T47D (cell line): ENCODE results near the gene TSPYL4.
A peak's percentile ranks its signal among the peaks of the same experiment; 100 is the strongest.

ENCODE experiments used
- DNase-seq, 2 experiments: peaks; one replicate each; pipeline versions ENCODE4 v3.0.0 to v3.0.0-alpha.2; 2011 to 2012; ENCODE audit warnings: low read depth in 1 of 2, low spot score in 1 of 2
- JUND ChIP-seq: IDR thresholded peaks from 2 replicates; pipeline ENCODE4 v1.6.1; 2012; ENCODE audit warnings: low read depth
- in situ Hi-C: cut with HindIII; loops from 2 replicates; pipeline ENCODE4 v1.10.0; 2016; ENCODE audit warnings: low sequenced_read_pairs, low pct_unique_long_range_greater_than_20kb

Gene TSPYL4

DNA sequence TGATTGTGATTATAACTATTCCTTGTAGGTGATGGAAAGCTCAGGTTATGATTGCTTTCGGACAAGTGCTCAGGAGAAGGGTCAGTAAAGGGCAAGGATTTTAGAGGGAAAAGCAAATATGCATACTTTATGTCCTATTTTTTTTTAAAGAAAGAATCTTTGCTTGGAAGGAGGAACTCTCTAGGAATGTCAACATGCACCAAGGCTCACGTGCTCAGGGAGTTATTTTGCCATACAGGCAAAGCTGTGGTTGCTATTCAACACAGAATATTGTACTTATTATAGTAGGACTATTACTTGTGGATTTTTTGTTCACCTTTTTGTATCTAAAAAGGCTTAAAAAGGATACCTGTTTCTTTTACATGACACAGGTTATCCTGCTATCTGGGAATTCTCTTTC is 28.8 kb upstream of the TSPYL4 start:
- no peak for TF ChIP-seq JUND
- in situ Hi-C loops: no loop called here
- DNase-seq: no peak

DNA sequence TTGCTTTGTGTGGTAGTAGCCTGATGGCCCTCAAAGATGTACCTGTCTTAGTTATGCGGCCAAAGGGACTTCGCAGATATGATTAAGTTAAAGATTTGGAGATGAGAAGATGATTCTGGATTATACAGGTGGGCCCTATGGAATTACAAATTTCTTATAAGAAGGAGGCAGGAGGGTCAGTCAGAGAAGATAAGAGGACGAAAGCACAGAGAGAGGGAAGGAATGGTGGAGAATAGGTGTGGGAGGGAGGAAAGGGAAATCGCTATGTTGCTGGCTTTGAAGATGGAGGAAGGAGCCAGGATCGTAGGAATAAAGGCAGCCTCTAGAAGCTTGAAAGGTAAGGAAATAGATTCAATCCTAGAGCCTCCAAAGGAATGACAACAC is 27.1 kb upstream of the TSPYL4 start:
- TF ChIP-seq JUND: no peak
- in situ Hi-C loops: no loop called here
- no peak for DNase-seq

DNA sequence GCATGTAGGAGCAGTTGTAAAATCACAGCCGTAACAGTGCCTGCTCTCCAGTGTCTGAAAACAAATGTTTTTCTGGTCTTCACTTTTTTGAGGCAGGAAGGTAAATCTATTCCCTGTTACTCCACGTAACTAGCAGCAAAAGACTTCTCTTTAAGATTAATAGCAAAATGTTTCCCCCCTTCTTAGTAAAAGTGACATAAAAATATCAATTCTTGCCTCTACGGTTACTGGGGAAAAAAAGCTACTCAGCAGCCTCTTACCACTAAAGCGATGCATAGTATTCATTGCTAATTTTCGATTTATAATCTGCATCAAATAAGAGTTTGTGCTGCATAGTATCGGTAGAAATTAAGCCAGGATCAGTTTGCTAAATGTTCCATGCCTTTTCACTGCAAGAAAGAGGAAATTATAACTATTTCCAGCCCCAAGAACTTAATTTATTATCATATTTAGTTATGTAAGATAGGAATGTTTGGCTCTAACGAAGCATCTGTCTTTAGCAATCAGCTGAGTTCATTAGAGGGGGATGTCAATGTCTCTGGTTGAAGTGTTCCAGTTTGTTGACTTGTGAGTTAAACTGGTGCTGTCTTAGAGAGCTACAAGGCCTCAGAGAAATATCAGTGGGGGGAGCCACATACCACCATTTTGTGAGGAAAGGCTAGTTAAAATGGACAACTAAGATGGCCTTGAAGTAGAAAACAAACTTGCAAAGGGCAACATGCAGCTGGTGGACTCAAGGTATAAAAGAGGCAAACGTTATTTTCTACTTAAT is 26.5 kb upstream of the TSPYL4 start:
- peak in 1 of 2 experiments; percentile 5 for DNase-seq
- in situ Hi-C loops: no loop called here
- no peak for TF ChIP-seq JUND

DNA sequence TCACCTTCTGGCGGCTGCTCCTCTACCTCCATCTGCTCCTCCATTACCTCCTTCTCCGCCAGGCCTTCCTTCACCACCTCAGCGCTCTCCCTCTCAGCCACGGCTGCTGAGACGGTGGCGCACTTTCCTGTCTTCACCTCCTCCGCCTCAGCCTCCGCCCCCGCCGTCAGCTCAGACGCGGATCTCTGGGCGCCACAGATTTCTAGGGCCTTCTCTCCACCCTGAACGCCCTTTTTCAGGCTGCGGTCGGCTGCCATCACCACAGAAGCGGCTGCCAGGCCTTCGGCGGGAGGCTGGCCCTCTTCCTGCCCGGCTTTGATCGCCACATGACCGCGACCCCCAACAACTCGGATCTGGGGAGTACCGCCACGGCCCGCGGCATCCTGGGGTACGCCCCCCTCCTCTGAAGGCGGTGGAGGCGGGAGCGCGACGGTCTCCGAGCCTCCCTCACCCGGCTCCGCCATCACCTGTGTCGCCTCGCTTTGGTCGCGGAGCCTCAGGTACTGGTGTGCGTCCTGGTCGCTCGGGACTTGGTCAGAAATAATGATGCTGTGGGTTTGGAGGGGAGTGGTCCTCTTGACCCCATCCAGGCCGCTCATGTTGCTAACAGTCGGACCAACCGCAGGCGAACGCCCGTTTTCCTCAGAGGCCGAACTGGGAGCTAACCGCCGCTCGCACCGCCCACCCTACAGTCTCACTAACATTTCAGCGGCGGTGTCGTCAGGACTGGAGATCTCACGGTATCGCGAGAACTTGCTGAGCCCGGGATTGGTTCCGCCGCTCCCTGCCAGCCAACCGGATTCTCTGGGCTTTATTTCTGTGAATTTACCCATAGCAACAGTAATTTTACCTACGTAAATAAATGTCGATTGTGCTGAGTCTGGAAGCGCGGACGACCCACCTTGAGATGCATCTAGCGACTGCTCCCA is 25.6 kb upstream of the TSPYL4 start, which contains the start of gene TSPYL1:
TSS of gene TSPYL1 (minus strand) at position 699 of the 929 bp plus-strand sequence. CDS start at position 599, 100 bp downstream.
- in situ Hi-C loops: no loop called here
- peak; percentile 80 to 96 for DNase-seq
- TF ChIP-seq JUND: no peak

DNA sequence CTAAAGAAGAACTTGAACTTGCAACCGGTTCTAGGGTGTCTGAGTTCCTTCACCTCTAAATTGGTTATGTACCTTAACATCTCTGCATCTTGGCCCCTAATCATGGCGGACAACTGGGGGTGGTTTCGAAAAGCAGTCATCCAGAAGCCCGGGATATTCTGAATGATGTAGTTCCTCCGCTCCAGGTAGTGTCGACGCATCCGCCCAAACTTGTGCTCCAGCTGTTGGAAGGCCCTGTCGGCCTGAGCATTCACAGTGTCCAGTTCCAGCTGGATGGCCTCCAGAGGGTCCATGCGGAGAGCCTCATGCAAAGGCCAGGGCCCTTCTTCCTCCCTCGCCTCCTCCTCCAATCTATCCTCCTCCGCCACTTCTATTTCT is 25.0 kb upstream of the TSPYL4 start:
- DNase-seq: no peak
- no peak for TF ChIP-seq JUND
- in situ Hi-C loops: no loop called here

DNA sequence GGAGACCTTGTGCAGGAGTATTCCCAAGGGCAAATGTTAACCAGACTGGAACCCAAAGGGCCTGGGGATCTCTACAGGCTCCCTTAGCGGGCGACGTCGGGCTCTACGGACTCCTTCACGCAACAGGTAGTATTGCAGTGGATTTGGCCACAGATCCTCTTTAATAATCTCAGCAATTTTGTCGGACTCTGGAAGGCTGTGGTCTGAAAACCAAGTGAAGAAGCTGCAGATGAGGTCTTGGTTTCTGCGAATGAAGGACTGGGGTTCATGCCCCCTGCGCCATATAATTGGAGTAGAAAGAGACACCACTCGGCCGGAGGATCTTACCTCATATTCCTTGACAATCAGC is 24.6 kb upstream of the TSPYL4 start:
- in situ Hi-C loops: no loop called here
- no peak for DNase-seq
- TF ChIP-seq JUND: no peak

DNA sequence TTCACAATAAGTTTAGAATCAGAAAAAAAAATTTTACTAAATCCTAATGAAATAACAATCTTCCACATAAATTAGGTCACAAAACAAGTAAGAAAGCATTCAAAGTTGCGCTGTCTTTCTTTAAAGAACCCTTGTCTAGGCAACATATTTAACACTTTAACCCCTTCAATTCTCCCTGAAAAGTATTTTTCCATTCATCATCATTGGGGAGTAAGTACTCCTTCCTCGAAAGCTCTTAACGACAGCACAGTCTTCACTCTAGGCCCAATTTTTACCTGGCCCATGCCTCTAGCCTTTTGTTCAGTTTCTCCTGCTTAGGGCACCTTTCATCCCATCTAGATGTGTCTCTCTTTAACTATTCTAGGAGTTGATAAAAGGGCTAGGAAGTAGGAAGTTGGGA is 23.2 kb upstream of the TSPYL4 start:
- in situ Hi-C loops: no loop called here
- no peak for TF ChIP-seq JUND
- no peak for DNase-seq

DNA sequence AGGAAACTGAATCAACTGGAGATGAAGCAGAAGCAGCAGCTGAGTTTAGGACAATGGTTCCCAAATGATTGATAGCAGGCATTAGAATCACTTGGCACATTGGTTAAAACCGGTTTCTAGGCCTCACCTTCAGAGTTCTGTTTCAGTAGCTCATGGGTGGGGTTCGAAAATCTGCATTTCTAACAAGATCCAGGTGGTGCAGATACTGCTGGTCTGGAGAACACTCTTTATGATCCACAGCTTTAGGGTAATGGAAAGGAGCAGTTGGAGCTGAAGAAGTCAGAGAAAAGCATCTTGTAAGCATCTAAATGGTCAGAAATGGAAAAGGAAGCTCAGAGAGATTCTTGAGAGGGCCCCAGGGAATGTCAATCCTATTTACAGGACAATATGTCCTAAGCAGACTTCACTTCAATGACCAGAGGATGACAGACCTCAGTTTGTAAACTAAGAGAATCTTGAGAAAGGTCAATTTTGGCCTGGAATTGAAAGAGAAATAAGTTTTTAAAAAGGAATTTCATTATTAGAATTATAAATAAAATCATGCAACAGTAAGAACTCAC is 17.4 kb upstream of the TSPYL4 start:
- DNase-seq: no peak
- in situ Hi-C loops: no loop called here
- no peak for TF ChIP-seq JUND

DNA sequence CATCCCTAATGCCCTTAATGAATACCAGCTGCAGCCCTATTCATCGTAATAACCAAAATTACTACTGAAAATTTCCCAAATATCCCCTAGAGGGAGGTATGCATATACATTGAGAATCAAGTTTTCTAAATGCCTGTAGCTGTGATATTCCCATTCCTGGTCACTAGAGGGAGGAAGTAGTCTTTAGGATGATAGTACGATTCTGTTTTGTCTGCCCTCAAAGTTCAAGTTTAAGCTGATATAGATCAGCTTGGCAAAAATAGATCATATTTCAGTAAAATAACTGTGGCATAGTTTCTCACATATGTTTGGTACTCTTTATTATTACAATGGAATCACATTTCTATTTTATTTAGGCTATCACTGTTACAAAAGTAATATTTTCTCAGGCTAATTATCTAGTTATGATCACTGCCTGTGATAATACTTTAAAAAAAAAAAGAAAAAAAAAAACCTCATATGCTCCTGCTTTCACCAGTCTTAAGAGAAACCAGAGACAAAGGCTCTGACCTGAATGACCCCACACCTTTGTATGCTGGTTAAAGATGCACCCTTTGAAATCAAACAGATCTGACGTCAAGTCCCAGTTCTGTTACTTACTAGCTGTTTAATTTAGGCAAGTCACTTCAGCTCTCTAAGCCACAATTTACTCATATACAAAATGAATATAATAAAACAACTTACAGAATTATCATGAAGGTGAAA is 14.9 kb upstream of the TSPYL4 start:
- TF ChIP-seq JUND: no peak
- DNase-seq: peak in 1 of 2 experiments; percentile 74
- in situ Hi-C loops: no loop called here

DNA sequence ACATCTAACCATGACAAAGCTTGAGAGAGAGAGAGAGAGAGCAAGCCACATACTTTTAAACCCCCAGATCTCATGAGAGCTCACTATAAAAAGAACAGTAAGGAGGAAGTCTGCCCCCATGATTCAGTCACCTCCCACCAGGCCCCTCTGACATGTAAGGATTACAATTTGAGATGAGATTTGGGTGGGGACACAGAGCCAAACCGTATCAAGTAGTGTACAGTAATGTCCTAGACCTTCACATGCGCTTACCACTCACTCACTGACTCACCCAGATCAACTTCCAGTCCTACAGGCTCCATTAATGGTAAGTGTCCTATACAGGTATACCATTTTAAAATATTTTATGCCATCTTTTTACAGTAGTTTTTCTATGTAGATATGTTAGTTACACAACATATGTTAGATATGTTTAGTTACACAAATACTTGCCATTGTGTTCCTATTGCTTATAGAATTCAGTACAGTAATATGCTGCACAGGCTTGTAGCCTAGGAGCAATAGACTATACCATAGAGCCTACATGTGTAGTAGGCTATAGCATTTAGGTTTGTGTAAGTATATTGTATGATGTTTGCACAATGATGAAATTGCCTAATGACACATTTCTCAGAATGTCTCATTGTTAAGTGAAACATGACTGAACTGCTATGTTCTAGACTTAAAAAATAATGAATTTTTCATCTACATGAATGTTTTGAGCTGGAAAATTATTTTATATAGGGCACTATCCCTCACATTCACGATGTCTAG is 14.1 kb upstream of the TSPYL4 start:
- DNase-seq: no peak
- in situ Hi-C loops: no loop called here
- TF ChIP-seq JUND: no peak

DNA sequence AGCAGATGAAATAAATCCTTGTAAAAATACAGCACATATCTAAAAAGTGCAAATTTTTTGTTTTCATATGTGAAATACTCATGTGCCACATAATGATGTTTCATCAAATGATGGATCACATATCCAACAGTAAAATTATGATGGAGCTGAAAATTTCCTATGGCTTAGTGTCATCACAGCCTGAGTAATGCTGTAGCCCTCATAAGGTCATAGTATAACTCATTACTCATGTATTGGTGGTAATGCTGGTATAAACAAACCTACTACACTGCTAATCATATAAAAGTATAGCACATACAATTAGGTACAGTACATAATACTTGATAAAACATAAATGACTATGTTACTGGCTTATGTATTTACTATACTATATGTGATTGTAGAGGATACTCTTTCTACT is 12.9 kb upstream of the TSPYL4 start:
- in situ Hi-C loops: no loop called here
- DNase-seq: no peak
- no peak for TF ChIP-seq JUND

DNA sequence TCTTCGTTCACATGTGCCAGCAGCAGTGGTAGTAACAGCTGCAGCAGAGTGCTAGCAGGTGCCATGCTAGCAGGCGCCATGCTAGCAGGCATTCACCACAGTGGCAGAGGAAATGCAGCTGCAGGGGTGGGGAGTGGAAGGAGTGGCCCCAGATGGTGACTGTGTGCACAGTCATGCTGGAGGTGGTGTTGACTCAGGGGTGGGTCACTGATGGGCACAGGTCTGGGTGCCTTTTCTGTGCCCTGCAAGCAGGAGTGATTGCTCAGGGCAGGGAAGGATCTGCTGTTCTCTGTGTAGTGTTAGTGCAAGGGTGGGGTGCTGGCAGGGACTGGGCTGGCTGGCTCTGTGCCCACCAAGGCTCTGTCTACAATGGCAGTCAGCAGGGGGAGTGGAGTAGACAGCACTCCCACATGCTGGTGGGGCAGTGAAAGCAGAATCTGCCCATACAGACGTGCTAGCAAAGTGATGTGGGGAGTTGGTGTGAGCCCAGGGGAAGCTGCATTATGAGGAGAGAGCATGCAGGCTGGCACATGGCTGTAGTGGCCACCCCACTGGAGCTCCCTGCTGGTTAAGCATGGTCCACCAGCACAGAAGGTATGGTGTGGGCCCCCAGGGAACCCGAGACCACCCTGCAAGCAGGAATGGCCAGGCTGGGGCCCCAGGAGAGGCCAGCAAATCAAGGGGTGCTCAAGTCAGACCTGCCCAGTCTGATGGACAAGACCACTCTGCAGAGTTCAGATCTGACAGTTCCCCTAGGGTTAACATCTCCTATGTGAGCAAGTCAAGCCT is 11.4 kb upstream of the TSPYL4 start:
- in situ Hi-C loops: no loop called here
- TF ChIP-seq JUND: no peak
- DNase-seq: no peak
